ENCODE results near the gene RALB.

DNA sequence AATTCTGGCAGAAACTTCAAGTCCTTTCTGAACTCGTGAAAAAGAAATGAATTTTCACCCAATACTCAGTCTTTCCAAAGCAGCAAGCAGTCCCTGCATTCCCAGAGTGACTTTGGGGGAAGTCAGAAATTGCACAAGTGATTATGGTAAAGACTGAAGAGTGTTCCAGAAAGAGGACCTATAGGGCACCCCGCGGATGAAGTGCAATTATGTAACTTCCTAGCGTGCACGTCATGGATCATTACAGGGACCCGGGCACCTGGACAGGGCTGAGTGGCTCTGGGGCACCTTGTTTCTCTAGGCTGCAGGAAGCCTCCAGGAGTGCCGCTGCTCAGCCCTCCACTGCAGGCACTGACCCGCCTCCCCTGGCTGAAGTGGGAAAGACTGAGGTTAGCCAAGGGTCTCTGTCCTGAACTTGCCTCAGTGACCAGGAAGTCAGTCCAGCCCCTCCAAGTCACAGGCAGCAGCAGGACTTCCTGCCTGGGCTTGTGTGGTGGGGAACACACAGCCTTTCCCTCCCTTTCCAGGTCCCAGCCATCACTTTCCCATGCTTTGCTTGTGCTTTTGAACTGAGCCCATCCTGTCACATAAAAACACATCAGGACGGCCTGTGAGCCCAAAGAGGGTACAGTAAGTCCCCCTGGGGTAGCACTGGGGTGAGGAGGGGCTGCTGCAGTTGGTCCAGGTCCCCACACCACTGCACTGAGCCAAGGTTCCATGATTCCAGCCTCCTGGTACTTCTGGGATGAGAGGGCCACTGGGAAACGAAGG, 49.2 kb upstream of the RALB start:
- TF ChIP-seq, protein P1, sequence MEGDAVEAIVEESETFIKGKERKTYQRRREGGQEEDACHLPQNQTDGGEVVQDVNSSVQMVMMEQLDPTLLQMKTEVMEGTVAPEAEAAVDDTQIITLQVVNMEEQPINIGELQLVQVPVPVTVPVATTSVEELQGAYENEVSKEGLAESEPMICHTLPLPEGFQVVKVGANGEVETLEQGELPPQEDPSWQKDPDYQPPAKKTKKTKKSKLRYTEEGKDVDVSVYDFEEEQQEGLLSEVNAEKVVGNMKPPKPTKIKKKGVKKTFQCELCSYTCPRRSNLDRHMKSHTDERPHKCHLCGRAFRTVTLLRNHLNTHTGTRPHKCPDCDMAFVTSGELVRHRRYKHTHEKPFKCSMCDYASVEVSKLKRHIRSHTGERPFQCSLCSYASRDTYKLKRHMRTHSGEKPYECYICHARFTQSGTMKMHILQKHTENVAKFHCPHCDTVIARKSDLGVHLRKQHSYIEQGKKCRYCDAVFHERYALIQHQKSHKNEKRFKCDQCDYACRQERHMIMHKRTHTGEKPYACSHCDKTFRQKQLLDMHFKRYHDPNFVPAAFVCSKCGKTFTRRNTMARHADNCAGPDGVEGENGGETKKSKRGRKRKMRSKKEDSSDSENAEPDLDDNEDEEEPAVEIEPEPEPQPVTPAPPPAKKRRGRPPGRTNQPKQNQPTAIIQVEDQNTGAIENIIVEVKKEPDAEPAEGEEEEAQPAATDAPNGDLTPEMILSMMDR (IDR thresholded peaks at IDR 0.05; ENCODE audit: low read depth, low read length, poor library complexity, severe bottlenecking): no peak
- TF ChIP-seq EZH2phosphoT487 (IDR thresholded peaks at IDR 0.05; ENCODE audit: borderline replicate concordance, low read length): no peak
